Skin of body (tissue), 2 donors: ENCODE measurements around the gene QKI. TPM values are rescaled to one million over a fixed set of nuclear protein-coding genes. Genes with fewer than 3 reads are reported as not detected.

Source experiments
- DNase-seq: peaks from one replicate; lab custom pipeline; 2025; lab: John Stamatoyannopoulos, UW
- total RNA-seq: library from RNA; depleted of rRNA; stranded (reverse); fragments of >200 nt; gene quantifications from one replicate; pipeline ENCODE4 v1.2.3, GENCODE V29; 2014

Gene QKI
- total RNA-seq, 1 donor from 2014 or later = 152 TPM

DNA sequence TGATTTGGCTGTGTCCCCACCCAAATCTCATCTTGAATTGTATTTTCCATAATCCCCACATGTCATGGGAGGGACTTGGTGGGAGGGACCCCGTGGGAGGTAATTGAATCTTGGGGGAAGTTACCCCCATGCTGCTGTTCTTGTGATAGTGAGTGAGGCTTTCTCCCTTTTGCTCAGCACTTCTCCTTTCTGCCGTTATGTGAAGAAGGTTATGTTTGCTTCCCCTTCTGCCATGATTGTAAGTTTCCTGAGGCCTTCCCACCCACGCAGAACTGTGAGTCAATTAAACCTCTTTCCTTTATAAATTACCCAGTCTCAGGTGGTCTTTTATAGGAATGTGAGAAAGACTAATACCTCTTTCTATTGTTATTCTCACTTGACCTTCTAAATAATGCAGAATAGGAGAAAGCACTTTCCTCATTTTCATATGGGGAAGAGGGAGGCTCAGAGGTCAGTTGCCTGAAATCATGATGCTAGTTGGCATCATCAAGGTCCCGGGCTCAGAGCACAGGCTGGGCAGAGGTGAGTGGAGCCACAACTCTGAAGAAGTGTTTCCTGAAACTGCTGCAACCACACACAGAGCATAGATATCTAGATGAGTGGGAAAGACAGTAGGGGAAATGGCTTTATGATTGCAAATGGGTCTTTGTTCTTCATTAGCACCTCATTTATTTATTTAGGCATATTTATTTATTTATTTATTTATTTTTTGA, 191.0 kb downstream of the QKI start:
- DNase-seq = no peak

DNA sequence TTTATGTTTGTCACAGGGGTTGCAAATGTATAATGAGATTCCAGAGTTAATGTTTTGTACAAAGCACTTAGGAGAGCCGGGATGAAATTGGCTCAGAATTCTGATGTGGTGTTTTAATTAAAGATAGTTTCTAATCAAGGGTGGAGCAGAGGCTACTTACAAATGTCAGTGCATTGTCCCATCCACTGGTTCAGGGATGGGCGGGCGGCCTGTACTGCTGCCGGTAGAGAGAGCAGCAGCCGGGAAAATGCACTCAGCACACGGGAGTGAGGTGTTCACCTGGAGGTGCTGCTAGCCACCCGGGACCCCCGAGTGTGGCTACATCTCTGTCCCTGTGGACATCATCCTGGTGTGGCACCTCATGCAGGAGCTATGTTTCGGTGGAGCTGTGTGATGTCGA, 193.3 kb downstream of the QKI start:
- no peak for DNase-seq

DNA sequence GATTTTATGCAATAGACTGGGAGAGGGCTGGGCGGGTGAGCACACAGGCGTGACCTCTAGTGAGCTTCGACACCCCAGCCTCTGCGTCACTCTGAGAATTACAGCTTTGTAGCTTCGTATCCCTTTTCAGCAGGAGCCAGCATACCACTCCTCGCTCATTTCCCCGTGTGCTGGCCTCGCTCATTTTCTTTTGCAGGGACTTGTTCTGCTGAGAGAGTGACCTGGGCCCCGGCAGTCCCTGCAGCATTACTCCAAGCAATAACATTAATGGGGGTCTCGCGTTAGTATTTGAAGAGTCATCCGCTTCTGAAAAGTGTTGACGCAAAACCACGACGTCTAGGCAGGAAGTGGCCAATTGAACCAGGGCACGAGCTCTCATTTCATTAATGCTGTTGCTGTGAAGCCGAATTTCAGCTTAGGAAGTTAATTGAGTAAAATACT, 193.7 kb downstream of the QKI start:
- DNase-seq = no peak

DNA sequence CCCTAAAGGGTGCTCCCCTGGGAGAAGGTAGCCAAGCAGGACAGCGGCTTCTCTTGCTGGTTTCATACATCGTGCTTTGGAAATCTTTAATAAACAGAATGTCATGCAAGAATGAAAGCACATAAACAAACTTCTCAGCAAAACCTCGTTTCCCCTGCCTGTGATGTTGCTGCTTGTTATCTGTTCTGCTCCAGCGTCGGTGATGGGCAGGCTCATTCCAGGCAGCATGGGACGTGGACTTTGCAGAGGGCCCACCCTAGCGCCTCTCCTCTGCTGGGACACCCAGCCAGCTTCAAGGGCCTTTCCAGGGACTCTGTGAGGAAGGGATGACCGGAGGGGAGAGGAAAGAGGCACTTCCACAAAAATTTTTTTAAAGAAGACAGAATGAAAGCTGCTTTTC, 197.7 kb downstream of the QKI start:
- DNase-seq = no peak

DNA sequence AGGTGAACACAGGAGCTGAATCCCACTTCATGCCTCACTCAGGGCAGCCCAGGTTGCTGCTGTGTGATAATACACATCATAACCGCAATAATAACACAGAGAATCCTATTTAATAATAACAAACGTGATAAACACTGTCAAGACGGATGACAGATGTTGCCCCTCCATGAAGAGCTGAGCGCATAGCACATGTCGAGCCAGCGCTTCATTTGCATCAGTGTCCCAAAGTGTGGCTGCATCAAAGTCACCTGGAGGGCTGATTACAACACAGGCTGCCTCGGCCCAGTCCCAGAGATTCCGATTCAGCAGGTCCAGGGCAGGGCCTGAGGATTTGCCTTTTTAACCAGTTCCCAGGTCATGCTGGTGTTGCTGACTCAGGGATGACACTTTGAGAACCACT, 198.5 kb downstream of the QKI start:
- no peak for DNase-seq

DNA sequence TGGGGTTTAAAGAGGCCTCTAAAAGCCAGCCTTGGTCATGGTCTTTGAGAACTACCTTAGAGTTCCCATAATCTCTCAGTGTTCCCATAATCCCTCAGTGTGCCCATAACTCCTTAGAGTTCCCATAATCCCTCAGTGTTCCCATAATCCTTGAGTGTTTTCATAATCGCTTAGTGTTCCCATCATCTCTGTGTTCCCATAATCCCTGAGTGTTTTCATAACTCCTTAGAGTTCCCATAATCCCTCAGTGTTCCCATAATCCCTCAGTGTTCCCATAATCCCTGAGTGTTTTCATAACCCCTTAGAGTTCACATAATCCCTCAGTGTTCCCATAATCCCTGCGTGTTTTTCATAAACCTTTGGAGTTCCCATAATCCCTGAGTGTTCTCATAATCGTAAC, 199.2 kb downstream of the QKI start:
- DNase-seq = no peak

DNA sequence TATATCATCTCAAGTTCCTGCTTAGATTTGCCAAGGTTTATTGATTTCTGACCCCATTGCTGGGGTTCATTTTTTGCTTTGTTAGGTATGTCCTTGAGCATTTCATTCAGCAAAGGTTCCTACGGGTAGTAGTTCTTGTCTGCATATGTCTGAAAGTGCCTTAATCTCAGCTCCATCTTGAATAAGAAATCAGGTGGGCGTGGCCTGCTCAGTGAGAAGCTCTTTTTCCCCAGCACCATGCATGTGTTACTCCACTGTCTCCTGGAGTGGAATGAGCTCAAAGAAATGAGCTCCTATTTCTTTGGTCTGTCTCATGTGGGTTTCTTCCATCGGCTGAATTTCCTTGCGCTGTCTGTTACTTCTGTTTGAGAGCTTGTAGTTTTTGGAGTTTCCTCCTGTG, 201.9 kb downstream of the QKI start:
- DNase-seq = no peak

DNA sequence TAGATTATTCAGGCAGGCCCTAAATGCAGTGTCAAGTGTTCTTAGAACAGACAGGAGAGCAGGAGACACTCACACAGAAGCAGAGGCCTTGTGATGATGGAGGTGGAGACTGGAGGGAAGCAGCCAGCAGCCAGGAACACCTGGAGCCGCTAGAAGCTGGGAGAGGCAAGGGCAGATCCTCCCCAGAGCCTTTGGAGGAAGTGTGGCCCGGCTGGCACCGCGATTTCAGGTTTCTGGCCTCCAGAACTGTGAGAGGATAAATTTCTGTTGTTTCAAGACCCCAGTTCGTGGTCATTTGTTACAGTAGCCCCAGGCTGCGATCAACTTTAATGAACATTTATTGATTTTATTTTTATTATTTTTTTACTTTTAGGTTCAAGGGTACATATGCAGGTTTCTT, 203.0 kb downstream of the QKI start:
- DNase-seq = no peak

DNA sequence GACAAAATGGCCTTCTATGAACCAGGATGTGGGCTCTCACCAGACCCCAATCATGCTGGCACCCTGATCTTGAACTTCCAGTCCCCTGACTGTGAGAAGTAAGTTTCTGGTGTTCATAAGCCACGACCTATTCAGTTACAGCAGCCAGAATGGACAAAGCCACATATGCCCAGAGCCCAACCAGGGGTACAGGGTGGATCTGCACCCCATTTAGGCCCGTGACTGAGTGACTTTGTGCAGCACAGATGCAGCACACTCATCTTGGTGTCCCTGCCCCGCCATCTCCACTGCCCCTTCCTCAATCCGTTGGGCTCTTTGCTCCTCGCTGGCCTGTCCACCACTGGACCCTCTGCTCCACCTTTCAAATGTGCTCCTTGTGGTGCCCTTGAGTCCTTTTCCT, 205.6 kb downstream of the QKI start:
- DNase-seq = no peak

DNA sequence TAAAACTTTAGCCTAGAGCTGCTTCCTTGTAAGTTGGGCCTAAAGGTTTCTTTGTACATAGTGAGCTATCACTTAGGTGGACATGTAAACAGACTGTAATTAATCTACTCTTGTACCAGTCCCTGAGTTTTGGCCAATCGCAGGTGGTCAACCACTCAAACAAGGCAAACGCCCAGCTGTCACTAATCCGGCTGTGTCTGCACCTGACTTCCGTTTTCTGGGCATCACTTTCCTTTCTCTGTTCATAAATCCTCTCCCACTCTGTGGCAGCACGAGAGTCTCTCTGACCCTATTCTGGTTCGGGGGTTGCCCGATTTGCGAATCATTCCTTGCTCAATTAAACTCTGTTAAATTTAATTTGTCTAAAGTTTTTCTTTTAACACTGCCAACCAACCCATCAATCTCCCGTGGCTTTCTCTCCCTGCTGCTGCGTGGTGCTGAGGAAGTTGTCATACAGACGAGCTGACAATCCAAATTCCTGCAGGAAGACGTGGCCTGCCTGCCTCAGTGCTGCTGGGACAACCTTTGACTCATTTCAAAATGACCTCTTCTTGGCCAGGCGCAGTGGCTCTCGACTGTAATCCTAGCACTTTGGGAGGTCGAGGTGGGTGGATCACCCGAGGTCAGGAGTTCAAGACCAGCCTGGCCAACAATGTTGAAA, 206.3 kb downstream of the QKI start:
- DNase-seq = no peak

DNA sequence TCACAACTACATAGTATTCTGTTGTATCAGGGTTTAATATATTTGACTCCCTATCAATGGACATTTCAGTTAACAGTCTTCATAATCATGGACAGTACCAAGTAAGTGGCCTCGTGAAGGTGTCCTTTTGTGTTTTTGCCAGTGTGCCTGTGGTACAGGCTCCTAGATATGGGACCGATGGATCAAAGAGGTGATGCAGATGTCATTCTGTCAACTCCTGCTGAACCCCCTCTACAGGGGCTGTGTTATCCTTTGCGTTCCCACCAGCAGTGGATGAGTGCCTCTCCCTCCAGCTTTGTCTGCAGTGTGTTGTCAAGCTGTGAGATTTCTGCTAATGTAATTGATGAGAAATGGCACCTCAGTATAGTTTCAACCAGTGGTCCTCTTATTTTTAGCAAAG, 210.7 kb downstream of the QKI start:
- DNase-seq = no peak

DNA sequence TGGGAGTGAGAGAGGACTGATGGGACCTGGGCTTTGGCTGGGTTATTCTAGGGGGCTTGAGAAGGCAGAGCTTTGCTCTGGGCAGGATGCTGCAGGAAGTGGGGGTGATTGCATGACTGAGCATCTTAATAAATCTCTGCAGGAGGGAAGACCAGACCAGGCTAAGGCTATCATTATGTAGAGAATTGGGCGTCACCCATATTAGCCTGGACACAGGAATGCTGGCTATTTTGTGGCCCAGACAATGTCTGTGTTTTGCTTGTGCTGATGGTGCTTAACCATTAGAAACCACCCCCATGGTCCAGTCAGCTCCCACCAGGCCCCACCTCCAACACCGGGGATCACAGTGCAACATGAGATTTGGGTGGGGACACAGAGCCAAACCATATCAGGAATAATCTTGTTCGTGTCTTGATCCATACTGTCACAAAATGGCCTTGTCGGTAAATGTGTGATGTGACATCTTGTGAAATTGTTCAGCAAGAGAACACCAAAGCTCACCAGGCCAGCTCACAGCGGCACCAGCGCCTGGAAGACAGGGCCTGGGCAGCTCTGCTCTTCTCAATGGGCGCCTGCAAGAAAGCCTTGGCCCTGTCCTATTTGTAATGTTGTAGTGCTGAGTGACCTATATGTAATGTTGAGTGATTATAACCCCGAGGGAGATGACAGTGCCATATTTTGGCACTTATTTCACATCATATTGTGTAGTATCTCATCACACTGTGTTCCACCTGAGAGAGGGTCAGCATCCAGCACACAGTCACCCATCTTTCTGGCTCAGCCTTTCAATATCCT, 211.8 kb downstream of the QKI start:
- no peak for DNase-seq

DNA sequence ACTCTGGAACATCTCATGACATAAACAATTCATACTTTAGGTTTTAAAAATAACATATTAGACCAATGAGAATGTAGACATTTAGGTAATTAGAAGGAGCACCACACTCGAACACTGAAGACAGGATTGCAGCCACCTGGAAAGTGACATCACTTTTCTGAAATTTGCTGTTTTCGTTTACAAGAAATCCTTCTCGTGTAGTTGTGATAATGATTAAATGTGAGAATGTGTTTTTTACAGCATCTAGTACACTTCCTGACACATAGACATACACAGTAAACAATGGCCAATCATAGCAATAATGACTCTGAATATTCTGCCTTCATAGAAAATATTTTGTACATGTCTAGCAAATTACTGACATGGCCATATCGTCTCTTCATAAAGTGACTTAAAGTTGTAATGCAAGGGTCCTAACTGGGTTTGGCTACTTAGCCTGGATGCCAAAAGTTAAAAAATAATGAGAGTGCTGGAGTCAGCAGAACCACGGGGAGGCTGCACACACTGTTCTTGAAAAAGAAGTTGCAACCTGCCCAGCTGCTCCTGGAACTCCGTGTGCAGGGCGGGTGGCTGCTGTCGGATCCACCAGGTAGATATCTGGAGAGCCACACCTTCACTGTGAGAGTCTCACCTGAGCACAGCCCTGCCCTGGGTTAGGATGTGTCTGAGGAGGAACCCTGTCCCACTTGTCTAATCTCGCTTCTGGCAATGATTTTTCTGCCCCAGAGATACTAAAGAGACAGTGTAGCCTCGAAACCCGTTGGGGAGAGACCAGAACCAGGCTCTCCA, 212.9 kb downstream of the QKI start:
- DNase-seq = no peak
